Brain microvascular endothelial cell (primary cell): ENCODE data around the gene LIX1.

ENCODE experiments used
- DNase-seq: peaks from one replicate; pipeline ENCODE4 v3.0.0-alpha.2; 2020
- H3K27ac ChIP-seq: fragments of 250-450 bp; sonication (Bioruptor Pico); 2 replicates; pipeline ENCODE4 v1.5.1; 2020; ENCODE audit warnings: mild to moderate bottlenecking, moderate library complexity
- H3K27me3 ChIP-seq: fragments of 250-450 bp; sonication (Bioruptor Pico); replicated peaks from 2 replicates; pipeline ENCODE4 v1.5.1; 2020; ENCODE audit warnings: mild to moderate bottlenecking
- H3K36me3 ChIP-seq: fragments of 250-450 bp; sonication (Bioruptor Pico); replicated peaks from 2 replicates; pipeline ENCODE4 v1.5.1; 2020; ENCODE audit warnings: mild to moderate bottlenecking
- H3K4me3 ChIP-seq: 2 replicates; pipeline ENCODE4 v1.5.1; 2011; ENCODE audit warnings: low read depth, mild to moderate bottlenecking, control low read depth, low read length, moderate library complexity
- CTCF ChIP-seq: IDR thresholded peaks from 2 replicates; pipeline ENCODE4 v1.5.1; 2011; ENCODE audit warnings: low read depth, mild to moderate bottlenecking, moderate library complexity, low read length, control low read depth, inconsistent platforms; ENCODE audit errors: missing control alignments
- in situ Hi-C: cut with HindIII; loops from 2 replicates; pipeline ENCODE4 v1.10.0; 2017; ENCODE audit warnings: low sequenced_read_pairs, low pct_ligation_motif_present

LIX1 gene

GRCh38 chr5:97094579-97095317 is 47.7 kb downstream of the LIX1 start:
- H3K4me3 ChIP-seq = no peak overlapping the region
- TF ChIP-seq CTCF = no peak
- no peak overlapping the region for H3K27ac ChIP-seq
- in situ Hi-C loops = no loop called here
- no peaks in the 10 kb centered on the region for H3K36me3 ChIP-seq
- DNase-seq = no peak
- no peaks in the 10 kb centered on the region for H3K27me3 ChIP-seq

- no peak for TF ChIP-seq CTCF
- Histone ChIP-seq H3K27me3 (no peaks in the 10 kb centered on the region), H3K4me3 (no peak overlapping the region), H3K27ac (no peak overlapping the region), H3K36me3 (no peaks in the 10 kb centered on the region)
- no peak for DNase-seq
- in situ Hi-C loops = no loop called here
These were observed 49.2 kb downstream of the LIX1 start for GRCh38 chr5:97093193-97093592.

GRCh38 chr5:97090944-97091343 is 51.5 kb downstream of the LIX1 start:
- DNase-seq = no peak
- in situ Hi-C loops = no loop called here
- Histone ChIP-seq H3K36me3 (no peaks in the 10 kb centered on the region), H3K27ac (no peak overlapping the region), H3K27me3 (no peaks in the 10 kb centered on the region), H3K4me3 (no peak overlapping the region)
- TF ChIP-seq CTCF = no peak

- TF ChIP-seq CTCF = no peak
- Histone ChIP-seq H3K4me3 (no peak overlapping the region), H3K27ac (no peak overlapping the region), H3K36me3 (no peaks in the 10 kb centered on the region), H3K27me3 (no peaks in the 10 kb centered on the region)
- in situ Hi-C loops = no loop called here
- no peak for DNase-seq
These were observed 53.1 kb downstream of the LIX1 start for GRCh38 chr5:97089149-97089801.

GRCh38 chr5:97088774-97089148 is 53.6 kb downstream of the LIX1 start:
- DNase-seq = no peak
- H3K27ac ChIP-seq = no peak overlapping the region
- no peaks in the 10 kb centered on the region for H3K36me3 ChIP-seq
- no peak for TF ChIP-seq CTCF
- H3K4me3 ChIP-seq = no peak overlapping the region
- in situ Hi-C loops = no loop called here
- no peaks in the 10 kb centered on the region for H3K27me3 ChIP-seq
